Endothelial cell of umbilical vein (primary cell): ENCODE data around the gene LTBP1. TPM values are rescaled to one million over a fixed set of nuclear protein-coding genes. Genes with fewer than 3 reads are reported as not detected.

Experiments
- BruUV-seq: library from RNA; stranded (reverse); fragments of 400-500 nt; replicated peaks from 2 replicates; lab custom pipeline; 2021; lab: Mats Ljungman, UMichigan
- CTCF ChIA-PET: fragments of 300-600, 350-600 bp; sonication (Branson Sonifier 250); formaldehyde crosslinking; loops from one replicate; lab custom pipeline; 2021; ENCODE audit warnings: antibody characterized with exemption, inconsistent platforms; lab: Charles Lee
- POLR2A ChIA-PET: fragments of 300-600, 350-600 bp; sonication (Branson Sonifier 250); formaldehyde crosslinking; loops from one replicate; lab custom pipeline; 2021; ENCODE audit warnings: antibody characterized with exemption, inconsistent platforms; lab: Charles Lee
- DNase-seq: peaks from one replicate; pipeline ENCODE4 v3.0.0-alpha.2; 2011; ENCODE audit warnings: low read depth, low spot score
- FAIRE-seq: peaks from 2 replicates; lab custom pipeline; 2011; peaks lifted over from hg19 to GRCh38; lab: Jason Lieb, UNC
- H2AFZ ChIP-seq: 2 replicates; pipeline ENCODE4 v1.6.0; 2012; ENCODE audit warnings: low read depth, low read length, control low read depth, inconsistent platforms
- H3K27ac ChIP-seq: 2 replicates; pipeline ENCODE4 v1.5.1; 2011; ENCODE audit warnings: low read depth, mild to moderate bottlenecking, control low read depth, low read length, moderate library complexity; ENCODE audit not compliant: insufficient read depth
- H3K27me3 ChIP-seq, 2 experiments: 2 replicates each; pipeline versions ENCODE4 v1.6.0 to v1.6.1; 2011; ENCODE audit warnings: low read length in 2 of 2, mixed read lengths in 1 of 2; ENCODE audit not compliant: control insufficient read depth in 2 of 2, insufficient read depth in 2 of 2
- H3K36me3 ChIP-seq, 2 experiments: 2 replicates in 1 of 2; 3 replicates in 1 of 2; pipeline ENCODE4 v1.5.1; 2011; ENCODE audit warnings: low read length in 2 of 2, mild to moderate bottlenecking in 1 of 2, moderate library complexity in 1 of 2; ENCODE audit not compliant: control insufficient read depth in 2 of 2, insufficient read depth in 2 of 2; ENCODE audit errors: extremely low read depth in 1 of 2
- H3K4me1 ChIP-seq: 3 replicates; pipeline ENCODE4 v1.5.1; 2011; ENCODE audit warnings: mild to moderate bottlenecking, low read length; ENCODE audit not compliant: control insufficient read depth, insufficient read depth; ENCODE audit errors: extremely low read depth
- H3K4me2 ChIP-seq: 2 replicates; pipeline ENCODE4 v1.6.1; 2011; ENCODE audit warnings: low read length, control low read depth, mixed read lengths; ENCODE audit not compliant: insufficient read depth
- H3K4me3 ChIP-seq, 3 experiments: fragments of 200-600 bp in 1 of 3; sonication (generic), shearing (Covaris generic) in 1 of 3; replicated peaks in 1 of 3; 2 replicates each; pipeline ENCODE4 v1.5.1; 2011 to 2016; ENCODE audit warnings: control low read depth in 3 of 3, low read length in 3 of 3, mild to moderate bottlenecking in 2 of 3, inconsistent platforms in 1 of 3, low read depth in 1 of 3, moderate library complexity in 1 of 3; ENCODE audit not compliant: insufficient read depth in 1 of 3
- H3K79me2 ChIP-seq: 2 replicates; pipeline ENCODE4 v1.6.0; 2012; ENCODE audit warnings: low read length, inconsistent platforms; ENCODE audit not compliant: control insufficient read depth, insufficient read depth
- H3K9ac ChIP-seq: replicated peaks from 2 replicates; pipeline ENCODE3; 2011; ENCODE audit warnings: low read length, control low read depth; ENCODE audit not compliant: insufficient read depth; ENCODE audit errors: extremely low read depth
- H3K9me1 ChIP-seq: replicated peaks from 3 replicates; pipeline ENCODE4 v1.6.0; 2011; ENCODE audit warnings: mild to moderate bottlenecking, low read length; ENCODE audit not compliant: control insufficient read depth, insufficient read depth; ENCODE audit errors: extremely low read depth
- H3K9me3 ChIP-seq: replicated peaks from 2 replicates; pipeline ENCODE4 v1.5.1; 2012; ENCODE audit warnings: low read length, inconsistent platforms; ENCODE audit not compliant: control insufficient read depth, insufficient read depth
- H4K20me1 ChIP-seq: replicated peaks from 2 replicates; pipeline ENCODE3; 2011; ENCODE audit warnings: mild to moderate bottlenecking, low read length; ENCODE audit not compliant: control insufficient read depth, insufficient read depth; ENCODE audit errors: extremely low read depth
- CTCF ChIP-seq, 2 donors: IDR thresholded peaks; 1 replicate in 1 of 2; 2 replicates in 1 of 2; pipeline ENCODE4 v1.5.1; 2011; ENCODE audit warnings: low read length in 2 of 2, mild to moderate bottlenecking in 2 of 2, moderate library complexity in 2 of 2, control low read depth in 1 of 2, inconsistent platforms in 1 of 2, low read depth in 1 of 2; ENCODE audit not compliant: insufficient read depth in 1 of 2; ENCODE audit errors: extremely low read depth in 1 of 2
- EZH2 ChIP-seq: IDR thresholded peaks from 2 replicates; pipeline ENCODE4 v1.6.1; 2012; ENCODE audit warnings: borderline replicate concordance, low read depth, mild to moderate bottlenecking, moderate library complexity, low read length, inconsistent platforms; ENCODE audit not compliant: severe bottlenecking
- FOS ChIP-seq: IDR thresholded peaks from 2 replicates; pipeline ENCODE4 v1.6.1; 2011; ENCODE audit warnings: mild to moderate bottlenecking, low read length, moderate library complexity, borderline replicate concordance; ENCODE audit not compliant: insufficient read depth
- GATA2 ChIP-seq: IDR thresholded peaks from 2 replicates; pipeline ENCODE4 v1.7.0; 2011; ENCODE audit warnings: low read depth, mild to moderate bottlenecking, moderate library complexity, mixed read lengths, low read length; ENCODE audit not compliant: insufficient read length, insufficient read depth
- JUN ChIP-seq: IDR thresholded peaks from 2 replicates; pipeline ENCODE4 v1.6.1; 2011; ENCODE audit warnings: borderline replicate concordance, low read depth; ENCODE audit not compliant: insufficient read length, insufficient read depth
- MAX ChIP-seq: IDR thresholded peaks from 2 replicates; pipeline ENCODE4 v1.6.1; 2011; ENCODE audit not compliant: insufficient read depth, insufficient read length
- MYC ChIP-seq: IDR thresholded peaks from one replicate; pipeline ENCODE4 v1.6.1; 2011; ENCODE audit warnings: mild to moderate bottlenecking, low read depth, low read length
- POLR2A ChIP-seq: IDR thresholded peaks from 2 replicates; pipeline ENCODE4 v1.6.1; 2012; ENCODE audit warnings: low read depth, mild to moderate bottlenecking, control low read depth, low read length
- POLR2AphosphoS5 ChIP-seq: IDR thresholded peaks from 2 replicates; pipeline ENCODE4 v1.6.1; 2012; ENCODE audit warnings: low read depth, mild to moderate bottlenecking, control low read depth, low read length, moderate library complexity; ENCODE audit not compliant: insufficient read depth
- dilution Hi-C: fragments of 300-500 bp; cut with MboI; formaldehyde crosslinking; loops from one replicate; pipeline ENCODE4 v1.15.0; 2019; ENCODE audit warnings: low sequenced_read_pairs; ENCODE audit not compliant: extremely low pct_ligation_motif_present
- intact Hi-C: fragments of 100-400 bp; cut with micrococcal nuclease; formaldehyde crosslinking; loops from one replicate; pipeline ENCODE4 v1.10.0; 2022
- polyA plus RNA-seq, 4 experiments: library from polyadenylated mRNA; depleted of rRNA in 3 of 4; stranded (reverse) in 3 of 4; unstranded in 1 of 4; fragments of >200 nt; gene quantifications; 2 replicates each; pipeline versions ENCODE4 v1.2.1 to v1.2.3, GENCODE V29; 2011 to 2012; ENCODE audit warnings: missing spikeins in 1 of 4
- total RNA-seq: library from RNA; stranded (reverse); gene quantifications from 2 replicates; pipeline ENCODE4 v1.2.3, GENCODE V29; 2021

LTBP1 gene
- total and polyA plus RNA-seq, 2 donors (not counting 3 experiments of a cell fraction or from before 2014, with no cell fraction given): 57.4 to 68.2 TPM

- Histone ChIP-seq H3K9me1 (no peaks in the 10 kb centered on the region), H4K20me1 (no peaks in the 10 kb centered on the region), H3K79me2 (no peaks in the 10 kb centered on the region), H2AFZ (no peak overlapping the region), H3K9ac (no peak overlapping the region), H3K27ac (no peak overlapping the region), H3K4me2 (no peak overlapping the region), H3K9me3 (no peaks in the 10 kb centered on the region), H3K4me1 (peaks cover 2% of the 10 kb centered on the region), H3K27me3 (peaks cover 0 to 17% of the 10 kb centered on the region in 2 experiments), H3K36me3 (no peaks in the 10 kb centered on the region), H3K4me3 (no peak overlapping the region)
- ChIA-PET CTCF (no interaction called here), POLR2A (no interaction called here)
- intact Hi-C loops: no loop called here
- TF ChIP-seq POLR2A (no peak), MYC (no peak), EZH2 (no peak), GATA2 (no peak), JUN (no peak)
- no TSS peak for BruUV-seq
- no peak for FAIRE-seq
- dilution Hi-C loops: no loop called here
- DNase-seq: no peak
Measured at GRCh38 chr2:32925283-32925815, 21.4 kb upstream of the LTBP1 start.

DNA sequence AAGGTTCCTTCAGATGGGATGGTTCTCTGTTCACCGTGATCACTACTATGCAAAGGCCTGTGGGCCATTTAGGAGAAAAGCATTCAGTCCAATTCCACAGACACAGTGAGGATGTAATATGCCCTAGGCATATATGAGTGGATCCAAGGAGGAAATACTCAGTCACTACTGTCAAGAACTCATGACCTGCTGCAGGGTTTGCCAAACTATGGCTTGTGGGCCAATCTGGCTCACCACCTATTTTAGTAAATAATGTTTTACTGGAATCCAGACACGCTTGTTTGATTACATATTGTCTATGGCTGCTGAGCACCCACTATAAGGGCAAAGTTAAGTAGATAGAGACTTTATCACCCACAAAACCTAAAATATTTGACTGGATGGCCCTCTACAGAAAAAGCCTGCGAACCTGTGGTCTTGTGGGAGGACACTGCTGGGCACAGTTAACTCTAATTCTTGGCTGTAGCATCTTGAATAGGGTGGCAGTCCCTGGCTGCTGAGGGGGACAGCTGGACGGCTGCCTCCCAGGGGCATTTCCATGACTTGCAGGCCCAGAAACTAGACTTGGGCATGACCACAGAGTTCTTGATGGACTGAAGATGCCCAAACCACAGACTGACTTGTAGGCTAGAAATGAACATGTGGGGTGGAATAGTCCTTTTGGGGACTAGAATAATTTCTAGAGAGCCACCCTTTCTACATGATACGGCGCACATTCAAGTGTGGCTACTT is 20.6 kb upstream of the LTBP1 start:
- Histone ChIP-seq H3K79me2 (no peaks in the 10 kb centered on the region), H3K9ac (no peak overlapping the region), H3K27ac (no peak overlapping the region), H4K20me1 (no peaks in the 10 kb centered on the region), H3K9me3 (no peaks in the 10 kb centered on the region), H3K9me1 (no peaks in the 10 kb centered on the region), H3K27me3 (peaks cover 0 to 15% of the 10 kb centered on the region in 2 experiments), H3K36me3 (no peaks in the 10 kb centered on the region), H3K4me2 (no peak overlapping the region), H3K4me3 (no peak overlapping the region), H2AFZ (no peak overlapping the region), H3K4me1 (peaks cover 2% of the 10 kb centered on the region)
- TF ChIP-seq CTCF (IDR thresholded peaks at IDR 0.05; ENCODE audit: extremely low read depth in 1 of 2, insufficient read depth in 1 of 2, low read depth in 1 of 2, low read length in 2 of 2): no peak
- no peak for TF ChIP-seq POLR2AphosphoS5
- TF ChIP-seq JUN: no peak
- TF ChIP-seq EZH2: no peak
- no peak for TF ChIP-seq FOS
- TF ChIP-seq GATA2: no peak
- no peak for TF ChIP-seq MAX
- TF ChIP-seq POLR2A: no peak
- TF ChIP-seq MYC: no peak
- FAIRE-seq (no peak), DNase-seq (no peak)
- dilution Hi-C loops (no loop called here), intact Hi-C loops (loop anchor here (2.0 kb wide), 1 partner anchor 133 kb away; no protein-coding TSS in a partner anchor)
- BruUV-seq: no TSS peak
- CTCF ChIA-PET: interaction anchor here (0.6 to 1.0 kb wide), 3 partner anchors 19 to 134 kb away, joined by 3 to 5 read pairs (median 4); partner anchors contain the start of gene LTBP1
- POLR2A ChIA-PET: no interaction called here
